Activated CD4-positive, CD25-positive, alpha-beta regulatory T cell treated with anti-CD3 and anti-CD28 coated beads, Interleukin-2, amount 50 U/mL, for 24 hours (primary cell): Measurements from ENCODE around the gene GMDS.

Experiments
- ATAC-seq, 2 donors: fragments of 150-1000 bp; cut with Tn5 transposase; one replicate each; pipeline ENCODE4 v1.10.0; 2021; ENCODE audit warnings: mild to moderate bottlenecking in 1 of 2, moderate library complexity in 1 of 2

GMDS gene

GRCh38 chr6:1577146-1577680, 668.2 kb downstream of the GMDS start:
- no peak for ATAC-seq

GRCh38 chr6:1576711-1577110, 668.7 kb downstream of the GMDS start:
- no peak for ATAC-seq

DNA sequence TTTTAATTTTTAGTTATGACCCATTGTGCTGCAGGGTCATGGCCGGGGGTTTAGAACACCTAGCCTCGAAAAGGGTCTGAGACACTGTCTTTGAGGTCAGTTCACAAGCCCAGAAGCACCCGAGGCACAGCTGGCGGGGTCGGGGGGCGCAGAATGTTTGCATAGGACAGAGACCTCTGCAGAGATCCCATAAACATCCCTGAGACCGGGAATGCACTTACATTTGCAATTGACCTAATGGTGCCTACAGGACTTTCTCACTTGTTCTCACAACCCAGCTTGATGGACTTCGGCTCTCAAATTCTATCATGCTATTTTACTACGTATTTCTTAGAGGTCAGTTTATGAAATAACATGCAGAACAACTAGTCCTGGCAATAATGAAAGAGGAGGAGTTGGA, 669.2 kb downstream of the GMDS start:
- ATAC-seq = no peak

- no peak for ATAC-seq
Observed at GRCh38 chr6:1575210-1576041, 670.0 kb downstream of the GMDS start.

GRCh38 chr6:1574890-1575209, 670.6 kb downstream of the GMDS start:
- ATAC-seq = no peak

GRCh38 chr6:1574083-1574761, 671.2 kb downstream of the GMDS start:
- ATAC-seq = no peak
